Hematopoietic multipotent progenitor cell treated with erythropoietin and hydrocortisone succinate and interleukin-3 and kit ligand, for 15 days (in vitro differentiated cells): ENCODE results near the gene SEL1L.
"Not testable (repeated sequence)": the region's sequence is repeated elsewhere in the genome, so short reads cannot be mapped to it uniquely, and the experiment has no call there.

ENCODE experiments used
- DNase-seq: peaks from one replicate; pipeline ENCODE4 v3.0.0-alpha.2; 2015; ENCODE audit warnings: low spot score

The SEL1L gene

GRCh38 chr14:81447021-81447764 lies 86.5 kb downstream of the SEL1L start:
- no peak for DNase-seq

GRCh38 chr14:81446279-81447007 lies 87.2 kb downstream of the SEL1L start:
- no peak for DNase-seq

- no peak for DNase-seq
Measured at GRCh38 chr14:81441626-81442134, 92.0 kb downstream of the SEL1L start.

GRCh38 chr14:81440041-81440440 lies 93.6 kb downstream of the SEL1L start:
- no peak for DNase-seq

GRCh38 chr14:81437244-81437643 lies 96.4 kb downstream of the SEL1L start:
- DNase-seq = no peak

- peak; percentile 69 for DNase-seq
Measured at GRCh38 chr14:81436296-81437138, 97.1 kb downstream of the SEL1L start.

GRCh38 chr14:81435391-81436295 lies 98.0 kb downstream of the SEL1L start:
- DNase-seq = peak; percentile 27

GRCh38 chr14:81435048-81435390 lies 98.6 kb downstream of the SEL1L start:
- DNase-seq = no peak

GRCh38 chr14:81434230-81434629 lies 99.4 kb downstream of the SEL1L start:
- DNase-seq = no peak

GRCh38 chr14:81433378-81433777 lies 100.3 kb downstream of the SEL1L start:
- DNase-seq = no peak

- DNase-seq = no peak
Measured at GRCh38 chr14:81432219-81432661, 101.4 kb downstream of the SEL1L start.

- no peak for DNase-seq
Measured at GRCh38 chr14:81430235-81430634, 103.4 kb downstream of the SEL1L start.

- not testable (repeated sequence) for DNase-seq
Measured at GRCh38 chr14:81429749-81430148, 103.9 kb downstream of the SEL1L start.

- no peak for DNase-seq
Measured at GRCh38 chr14:81429028-81429427, 104.6 kb downstream of the SEL1L start.

GRCh38 chr14:81427348-81428058 lies 106.2 kb downstream of the SEL1L start:
- peak; percentile 38 for DNase-seq

- DNase-seq = no peak
Measured at GRCh38 chr14:81423504-81423903, 110.1 kb downstream of the SEL1L start.
